Measurements from ENCODE around the gene AACS.

AACS gene

GRCh38 chr12:125187780-125188741 is 122.8 kb downstream of the AACS start:
- no peak for DNase-seq

- DNase-seq: no peak
Observed at GRCh38 chr12:125189015-125189414, 123.8 kb downstream of the AACS start.

GRCh38 chr12:125189502-125189901 is 124.3 kb downstream of the AACS start:
- no peak for DNase-seq

GRCh38 chr12:125191361-125192087 is 126.3 kb downstream of the AACS start:
- DNase-seq: no peak

- no peak for DNase-seq
Observed at GRCh38 chr12:125192690-125193221, 127.5 kb downstream of the AACS start.
